OCI-LY3 (cell line): ENCODE results near the gene SMPX.

ENCODE experiments used
- CTCF ChIP-seq: fragments of 200-600, 300-600 bp; sonication (generic); IDR thresholded peaks from 2 replicates; pipeline ENCODE4 v1.5.1; 2014; ENCODE audit warnings: antibody characterized with exemption, low read length, low read depth
- EZH2phosphoT487 ChIP-seq: fragments of 200-600 bp; shearing (Covaris generic); IDR thresholded peaks from 2 replicates; pipeline ENCODE4 v1.6.1; 2018; ENCODE audit warnings: antibody characterized with exemption, mixed run types, low read depth

GRCh38 chrX:21778236-21778635 lies 20.3 kb upstream of the SMPX start:
- TF ChIP-seq CTCF (no peak), EZH2phosphoT487 (no peak)
